Activated effector memory CD4-positive, alpha-beta T cell treated with anti-CD3 and anti-CD28 coated beads, Interleukin-2, amount 50 U/mL, for 16 hours (primary cell): ENCODE measurements around the gene EFCAB8.

ENCODE experiments used
- DNase-seq: peaks from one replicate; pipeline ENCODE4 v3.0.0-alpha.2; 2020

Gene EFCAB8

GRCh38 chr20:32991383-32991782 is 132.7 kb downstream of the EFCAB8 start:
- DNase-seq, result no peak

GRCh38 chr20:32991792-32992641 is 133.3 kb downstream of the EFCAB8 start:
- no peak for DNase-seq

GRCh38 chr20:32993496-32994050 is 134.8 kb downstream of the EFCAB8 start:
- DNase-seq, result no peak

- DNase-seq, result no peak
Measured at GRCh38 chr20:32995802-32996201, 137.1 kb downstream of the EFCAB8 start.

- peak; percentile 38 for DNase-seq
Measured at GRCh38 chr20:32997431-32997830, 138.7 kb downstream of the EFCAB8 start.

- DNase-seq, result no peak
Measured at GRCh38 chr20:32999603-33000250, 141.0 kb downstream of the EFCAB8 start.

- no peak for DNase-seq
Measured at GRCh38 chr20:33000802-33001466, 142.2 kb downstream of the EFCAB8 start.

GRCh38 chr20:33002087-33002808 is 143.5 kb downstream of the EFCAB8 start:
- no peak for DNase-seq

- no peak for DNase-seq
Measured at GRCh38 chr20:33004141-33004751, 145.5 kb downstream of the EFCAB8 start, which contains the start of gene SUN5. Gene SUN5, minus strand, starts transcription at chr20:33004433. Its CDS starts 93 bp downstream, at chr20:33004340.

- no peak for DNase-seq
Measured at GRCh38 chr20:33005132-33005566, 146.4 kb downstream of the EFCAB8 start.

- DNase-seq, result no peak
Measured at GRCh38 chr20:33005908-33006775, 147.4 kb downstream of the EFCAB8 start.

GRCh38 chr20:33006776-33007375 is 148.2 kb downstream of the EFCAB8 start:
- DNase-seq, result no peak

- no peak for DNase-seq
Measured at GRCh38 chr20:33007376-33008335, 148.9 kb downstream of the EFCAB8 start, which contains the start of gene BPIFB2. Gene BPIFB2, plus strand, starts transcription at chr20:33007704. Its CDS starts 871 bp downstream, at chr20:33008575.

GRCh38 chr20:33008336-33009213 is 149.9 kb downstream of the EFCAB8 start:
- no peak for DNase-seq

GRCh38 chr20:33009214-33010132 is 150.8 kb downstream of the EFCAB8 start:
- DNase-seq, result no peak

- DNase-seq, result no peak
Measured at GRCh38 chr20:33010133-33010504, 151.4 kb downstream of the EFCAB8 start.
